Central memory CD8-positive, alpha-beta T cell (primary cell): ENCODE measurements around the gene ZMYM4.
"Not testable (repeated sequence)": the region's sequence is repeated elsewhere in the genome, so short reads cannot be mapped to it uniquely, and the experiment has no call there.

Experiments
- ATAC-seq: fragments of 150-1000 bp; cut with Tn5 transposase; replicated peaks from 2 replicates; pipeline ENCODE4 v1.10.0; 2022; ENCODE audit warnings: mild to moderate bottlenecking, moderate FRiP score, moderate number of reproducible peaks; ENCODE audit not compliant: poor library complexity, severe bottlenecking; ENCODE audit errors: extremely low read depth
- DNase-seq, 2 donors: peaks; one replicate each; pipeline ENCODE4 v3.0.0; 2021; ENCODE audit warnings: low spot score in 2 of 2
- H3K27ac Mint-ChIP-seq: one replicate; pipeline ENCODE4 v1.8.0; 2022; ENCODE audit warnings: low read depth, mild to moderate bottlenecking, moderate library complexity, mixed read lengths
- H3K27me3 Mint-ChIP-seq: one replicate; pipeline ENCODE4 v1.8.0; 2022; ENCODE audit warnings: mixed read lengths
- H3K36me3 Mint-ChIP-seq: one replicate; pipeline ENCODE4 v1.8.0; 2022; ENCODE audit warnings: mild to moderate bottlenecking, moderate library complexity, mixed read lengths; ENCODE audit not compliant: insufficient read depth
- H3K4me1 Mint-ChIP-seq: one replicate; pipeline ENCODE4 v1.8.0; 2022; ENCODE audit warnings: mixed read lengths
- H3K4me3 Mint-ChIP-seq: one replicate; pipeline ENCODE4 v1.8.0; 2022; ENCODE audit warnings: mild to moderate bottlenecking, moderate library complexity, mixed read lengths
- H3K9me3 Mint-ChIP-seq: one replicate; pipeline ENCODE4 v1.8.0; 2022; ENCODE audit warnings: mixed read lengths

ZMYM4 gene

GRCh38 chr1:35315649-35316048, 47.1 kb downstream of the ZMYM4 start:
- ATAC-seq (no peak), DNase-seq (no peak)
- Mint-ChIP-seq H3K9me3 (no peaks in the 10 kb centered on the region), H3K4me1 (peaks cover 6% of the 10 kb centered on the region), H3K4me3 (no peak overlapping the region), H3K36me3 (peaks cover 10% of the 10 kb centered on the region), H3K27ac (no peak overlapping the region), H3K27me3 (no peaks in the 10 kb centered on the region)

GRCh38 chr1:35316264-35316663, 47.8 kb downstream of the ZMYM4 start:
- ATAC-seq: no peak
- DNase-seq: no peak
- Mint-ChIP-seq H3K27ac (no peak overlapping the region), H3K4me3 (no peak overlapping the region), H3K9me3 (no peaks in the 10 kb centered on the region), H3K4me1 (peaks cover 11% of the 10 kb centered on the region), H3K27me3 (no peaks in the 10 kb centered on the region), H3K36me3 (peaks cover 8% of the 10 kb centered on the region)

GRCh38 chr1:35319988-35320713, 51.6 kb downstream of the ZMYM4 start:
- no peak overlapping the region for H3K27ac Mint-ChIP-seq
- DNase-seq: no peak
- ATAC-seq: no peak
- H3K27me3 Mint-ChIP-seq: no peaks in the 10 kb centered on the region
- H3K36me3 Mint-ChIP-seq: peaks cover 8% of the 10 kb centered on the region
- H3K9me3 Mint-ChIP-seq: no peaks in the 10 kb centered on the region
- H3K4me3 Mint-ChIP-seq: no peak overlapping the region
- H3K4me1 Mint-ChIP-seq: peaks cover 37% of the 10 kb centered on the region

GRCh38 chr1:35320937-35321336, 52.4 kb downstream of the ZMYM4 start:
- ATAC-seq: no peak
- Mint-ChIP-seq H3K4me3 (no peak overlapping the region), H3K27me3 (no peaks in the 10 kb centered on the region), H3K36me3 (peaks cover 8% of the 10 kb centered on the region), H3K9me3 (no peaks in the 10 kb centered on the region), H3K4me1 (peaks cover 38% of the 10 kb centered on the region), H3K27ac (no peak overlapping the region)
- DNase-seq: no peak

- H3K9me3 Mint-ChIP-seq: no peaks in the 10 kb centered on the region
- ATAC-seq (no peak), DNase-seq (no peak)
- H3K27me3 Mint-ChIP-seq: no peaks in the 10 kb centered on the region
- peaks cover 38% of the 10 kb centered on the region for H3K4me1 Mint-ChIP-seq
- peak overlapping the region; percentile 59 for H3K27ac Mint-ChIP-seq
- peaks cover 11% of the 10 kb centered on the region for H3K36me3 Mint-ChIP-seq
- no peak overlapping the region for H3K4me3 Mint-ChIP-seq
Observed at GRCh38 chr1:35324486-35324885, 56.0 kb downstream of the ZMYM4 start.

- no peaks in the 10 kb centered on the region for H3K9me3 Mint-ChIP-seq
- ATAC-seq (no peak), DNase-seq (no peak)
- H3K27ac Mint-ChIP-seq: no peak overlapping the region
- H3K4me1 Mint-ChIP-seq: peaks cover 26% of the 10 kb centered on the region
- H3K27me3 Mint-ChIP-seq: no peaks in the 10 kb centered on the region
- H3K4me3 Mint-ChIP-seq: no peak overlapping the region
- peaks cover 11% of the 10 kb centered on the region for H3K36me3 Mint-ChIP-seq
Observed at GRCh38 chr1:35326246-35326866, 57.8 kb downstream of the ZMYM4 start.

GRCh38 chr1:35331618-35332017, 63.1 kb downstream of the ZMYM4 start:
- not testable (repeated sequence) for H3K9me3 Mint-ChIP-seq, H3K27ac Mint-ChIP-seq
- peaks cover 11% of the 10 kb centered on the region for H3K36me3 Mint-ChIP-seq

GRCh38 chr1:35334485-35334884, 66.0 kb downstream of the ZMYM4 start:
- ATAC-seq (no peak), DNase-seq (no peak)
- Mint-ChIP-seq H3K27me3 (no peaks in the 10 kb centered on the region), H3K4me1 (no peaks in the 10 kb centered on the region), H3K27ac (no peak overlapping the region), H3K36me3 (peaks cover 6% of the 10 kb centered on the region), H3K9me3 (no peaks in the 10 kb centered on the region), H3K4me3 (no peak overlapping the region)

More at GRCh38 chr1:35331618-35332017, 63.1 kb downstream of the ZMYM4 start:
- H3K4me3 Mint-ChIP-seq, DNase-seq, H3K27me3 Mint-ChIP-seq, H3K4me1 Mint-ChIP-seq, ATAC-seq: not testable (repeated sequence)

GRCh38 chr1:35340519-35340918, 72.0 kb downstream of the ZMYM4 start:
- Mint-ChIP-seq H3K27ac (no peak overlapping the region), H3K4me1 (peaks cover 14% of the 10 kb centered on the region), H3K36me3 (peaks cover 1% of the 10 kb centered on the region)

GRCh38 chr1:35345439-35345981, 77.0 kb downstream of the ZMYM4 start:
- ATAC-seq (no peak), DNase-seq (no peak)
- Mint-ChIP-seq H3K36me3 (no peaks in the 10 kb centered on the region), H3K9me3 (no peaks in the 10 kb centered on the region), H3K27me3 (no peaks in the 10 kb centered on the region), H3K4me1 (peaks cover 20% of the 10 kb centered on the region), H3K27ac (no peak overlapping the region), H3K4me3 (no peak overlapping the region)

More at GRCh38 chr1:35340519-35340918, 72.0 kb downstream of the ZMYM4 start:
- DNase-seq: no peak
- no peaks in the 10 kb centered on the region for H3K9me3 Mint-ChIP-seq
- H3K4me3 Mint-ChIP-seq: no peak overlapping the region
- ATAC-seq: no peak
- H3K27me3 Mint-ChIP-seq: no peaks in the 10 kb centered on the region

- no peaks in the 10 kb centered on the region for H3K36me3 Mint-ChIP-seq
- peaks cover 12% of the 10 kb centered on the region for H3K4me1 Mint-ChIP-seq
- no peak overlapping the region for H3K4me3 Mint-ChIP-seq
- H3K27me3 Mint-ChIP-seq: no peaks in the 10 kb centered on the region
- no peak overlapping the region for H3K27ac Mint-ChIP-seq
- DNase-seq (no peak), ATAC-seq (no peak)
- H3K9me3 Mint-ChIP-seq: no peaks in the 10 kb centered on the region
Observed at GRCh38 chr1:35350872-35351271, 82.4 kb downstream of the ZMYM4 start.

- DNase-seq (no peak), ATAC-seq (no peak)
- Mint-ChIP-seq H3K9me3 (no peaks in the 10 kb centered on the region), H3K36me3 (peaks cover 11% of the 10 kb centered on the region), H3K27me3 (no peaks in the 10 kb centered on the region), H3K27ac (no peak overlapping the region), H3K4me3 (no peak overlapping the region), H3K4me1 (peaks cover 18% of the 10 kb centered on the region)
Observed at GRCh38 chr1:35359995-35360394, 91.5 kb downstream of the ZMYM4 start.

GRCh38 chr1:35361638-35362037, 93.1 kb downstream of the ZMYM4 start:
- no peak overlapping the region for H3K4me3 Mint-ChIP-seq

More at GRCh38 chr1:35361638-35362037, 93.1 kb downstream of the ZMYM4 start:
- no peak for ATAC-seq
- H3K27me3 Mint-ChIP-seq: no peaks in the 10 kb centered on the region
- H3K36me3 Mint-ChIP-seq: peaks cover 9% of the 10 kb centered on the region
- peak overlapping the region; percentile 14 for H3K27ac Mint-ChIP-seq
- peaks cover 19% of the 10 kb centered on the region for H3K4me1 Mint-ChIP-seq
- DNase-seq: no peak
- no peaks in the 10 kb centered on the region for H3K9me3 Mint-ChIP-seq
